K562 (cell line): Measurements from ENCODE around the gene PLD5. TPM values are rescaled to one million over a fixed set of nuclear protein-coding genes. Genes with fewer than 3 reads are reported as not detected.

ENCODE experiments used
- ATAC-seq: fragments of 200-7000 bp; cut with Tn5 transposase; 3 replicates; pipeline ENCODE4 v1.9.1; 2020; ENCODE audit warnings: moderate library complexity
- BruUV-seq: library from RNA; stranded (reverse); fragments of 400-500 nt; replicated peaks from 2 replicates; lab custom pipeline; 2021; lab: Mats Ljungman, UMichigan
- CTCF ChIA-PET: fragments of 300-600 bp; formaldehyde crosslinking; extraction: SDS; loops from one replicate; lab custom pipeline; 2021; ENCODE audit warnings: low intra/inter-chr PET ratio; lab: Yijun Ruan, JAX
- POLR2A ChIA-PET: fragments of 300-600, 350-650 bp; sonication (Branson Sonifier 250); formaldehyde crosslinking; extraction: SDS; loops from one replicate; lab custom pipeline; 2021; ENCODE audit warnings: antibody characterized with exemption, inconsistent platforms; lab: Yijun Ruan, JAX
- DNase-seq, 4 experiments: peaks; one replicate each; pipeline versions ENCODE4 v3.0.0 to v3.0.0-alpha.2; 2011 to 2018; ENCODE audit warnings: low spot score in 3 of 4, mixed read lengths in 3 of 4; ENCODE audit errors: extremely low read depth in 1 of 4
- FAIRE-seq: peaks from 2 replicates; lab custom pipeline; 2011; peaks lifted over from hg19 to GRCh38; lab: Jason Lieb, UNC
- H2AFZ ChIP-seq: 2 replicates; pipeline ENCODE4 v1.6.0; 2011; ENCODE audit warnings: low read depth, low read length, control low read depth, inconsistent platforms
- H3K27ac ChIP-seq: fragments of 200-600 bp; 3 replicates; pipeline ENCODE4 v1.8.0; 2011; ENCODE audit warnings: low read depth, mild to moderate bottlenecking, control low read depth, inconsistent platforms, low read length, moderate library complexity, mixed read lengths; ENCODE audit errors: extremely low read depth
- H3K27me3 ChIP-seq, 2 experiments: fragments of 300-600 bp in 1 of 2; 2 replicates in 1 of 2; 3 replicates in 1 of 2; pipeline versions ENCODE4 v1.6.0 to v1.8.0; 2011; ENCODE audit warnings: inconsistent platforms in 2 of 2, low read length in 2 of 2, mild to moderate bottlenecking in 1 of 2, mixed read lengths in 1 of 2, moderate library complexity in 1 of 2; ENCODE audit not compliant: control insufficient read depth in 2 of 2, insufficient read depth in 2 of 2
- H3K36me3 ChIP-seq: fragments of 300-600 bp; 3 replicates; pipeline ENCODE4 v1.8.0; 2011; ENCODE audit warnings: mild to moderate bottlenecking, low read length, inconsistent platforms; ENCODE audit not compliant: control insufficient read depth, insufficient read depth
- H3K4me1 ChIP-seq, 2 experiments: fragments of 200-600 bp in 1 of 2; replicated peaks in 1 of 2; 2 replicates in 1 of 2; 3 replicates in 1 of 2; pipeline versions ENCODE4 v1.5.1 to v1.8.0; 2011; ENCODE audit warnings: inconsistent platforms in 2 of 2, low read length in 2 of 2, mild to moderate bottlenecking in 1 of 2, mixed read lengths in 1 of 2, moderate library complexity in 1 of 2; ENCODE audit not compliant: control insufficient read depth in 2 of 2, insufficient read depth in 2 of 2
- H3K4me2 ChIP-seq: 2 replicates; pipeline ENCODE4 v1.6.1; 2011; ENCODE audit warnings: low read length, control low read depth, inconsistent platforms, mixed read lengths; ENCODE audit not compliant: insufficient read depth
- H3K4me3 ChIP-seq: fragments of 200-600 bp; sonication (generic), shearing (Covaris generic); 2 replicates; pipeline ENCODE4 v1.5.1; 2016; ENCODE audit warnings: control low read depth, inconsistent platforms
- H3K79me2 ChIP-seq: fragments of 200-600 bp; 3 replicates; pipeline ENCODE4 v1.8.0; 2011; ENCODE audit warnings: low read length, inconsistent platforms; ENCODE audit not compliant: control insufficient read depth, insufficient read depth
- H3K9ac ChIP-seq, 2 experiments: 2 replicates each; pipeline versions ENCODE4 v1.6.0 to v1.6.1; 2011; ENCODE audit warnings: low read depth in 2 of 2, low read length in 2 of 2, control low read depth in 1 of 2, inconsistent platforms in 1 of 2, mild to moderate bottlenecking in 1 of 2, mixed read lengths in 1 of 2; ENCODE audit not compliant: insufficient read depth in 1 of 2
- H3K9me1 ChIP-seq: one replicate; pipeline ENCODE4 v1.6.0; 2011; ENCODE audit warnings: inconsistent platforms, mild to moderate bottlenecking, low read length, moderate library complexity; ENCODE audit not compliant: control insufficient read depth, insufficient read depth
- H3K9me3 ChIP-seq: replicated peaks from 2 replicates; pipeline ENCODE4 v1.5.1; 2011; ENCODE audit warnings: low read depth, low read length, inconsistent platforms; ENCODE audit not compliant: control insufficient read depth, insufficient read depth
- H4K20me1 ChIP-seq: replicated peaks from 2 replicates; pipeline ENCODE4 v1.6.1; 2011; ENCODE audit warnings: low read length, inconsistent platforms, mixed read lengths; ENCODE audit not compliant: control insufficient read depth, insufficient read depth
- E2F5 ChIP-seq: sonication (generic); formaldehyde crosslinking; IDR thresholded peaks from 2 replicates; pipeline ENCODE4 v1.8.0; 2022; ENCODE audit warnings: mild to moderate bottlenecking, missing genetic modification reagents
- ETS2 ChIP-seq: IDR thresholded peaks from 2 replicates; pipeline ENCODE4 v1.6.1; 2016; ENCODE audit warnings: borderline replicate concordance, missing genetic modification characterization, mild to moderate bottlenecking, moderate library complexity, missing compliant biosample characterization; ENCODE audit not compliant: poor library complexity, severe bottlenecking
- FUS ChIP-seq: fragments of 200-400 bp; formaldehyde crosslinking; optimal IDR thresholded peaks from 2 replicates; pipeline ENCODE3; 2017; ENCODE audit warnings: low read depth, low read length
- HMGN3 ChIP-seq: IDR thresholded peaks from 2 replicates; pipeline ENCODE4 v1.6.1; 2011; ENCODE audit warnings: borderline replicate concordance, low read depth, mild to moderate bottlenecking, mixed read lengths, low read length; ENCODE audit not compliant: insufficient read length; ENCODE audit errors: extremely low read depth
- HNRNPH1 ChIP-seq: fragments of 200-400 bp; formaldehyde crosslinking; optimal IDR thresholded peaks from 2 replicates; pipeline ENCODE3; 2017; ENCODE audit warnings: low read depth, mild to moderate bottlenecking, low read length, moderate library complexity
- KLF6 ChIP-seq: fragments of 250-450 bp; sonication (Bioruptor Pico); IDR thresholded peaks from 2 replicates; pipeline ENCODE4 v1.4.0; 2020; ENCODE audit warnings: mild to moderate bottlenecking, moderate library complexity, borderline replicate concordance
- NFATC3 ChIP-seq: fragments of 450-650 bp; IDR thresholded peaks from 2 replicates; pipeline ENCODE4 v1.6.1; 2017; ENCODE audit warnings: mild to moderate bottlenecking
- PCBP2 ChIP-seq: fragments of 200-400 bp; formaldehyde crosslinking; IDR thresholded peaks from 2 replicates; pipeline ENCODE4 v1.6.1; 2018; ENCODE audit warnings: low read length, low read depth, mild to moderate bottlenecking, moderate library complexity; ENCODE audit not compliant: poor library complexity, severe bottlenecking
- PHB2 ChIP-seq: fragments of 450-650 bp; IDR thresholded peaks from 2 replicates; pipeline ENCODE4 v1.6.1; 2017; ENCODE audit warnings: low read depth
- RBM15 ChIP-seq: fragments of 200-400 bp; formaldehyde crosslinking; IDR thresholded peaks from 2 replicates; pipeline ENCODE4 v1.6.1; 2018; ENCODE audit warnings: mild to moderate bottlenecking, low read length, moderate library complexity; ENCODE audit not compliant: insufficient read depth
- SREBF2 ChIP-seq: sonication (generic); formaldehyde crosslinking; IDR thresholded peaks from 2 replicates; pipeline ENCODE4 v1.4.0; 2020; ENCODE audit warnings: mild to moderate bottlenecking, missing genetic modification reagents
- SUPT5H ChIP-seq: fragments of 450-650 bp; IDR thresholded peaks from 2 replicates; pipeline ENCODE4 v1.6.1; 2016
- TAF1 ChIP-seq: IDR thresholded peaks from 2 replicates; pipeline ENCODE4 v1.6.1; 2011; ENCODE audit warnings: mild to moderate bottlenecking, low read length, moderate library complexity; ENCODE audit not compliant: insufficient read depth, control insufficient read depth, severe bottlenecking; ENCODE audit errors: extremely low read depth
- TAF15 ChIP-seq: fragments of 200-400 bp; formaldehyde crosslinking; IDR thresholded peaks from 2 replicates; pipeline ENCODE4 v1.6.1; 2017; ENCODE audit warnings: mild to moderate bottlenecking, low read depth, low read length, moderate library complexity
- TFAM ChIP-seq: fragments of 250-450 bp; sonication (Bioruptor Pico); conservative IDR thresholded peaks from 2 replicates; pipeline ENCODE4 v1.5.0; 2021; ENCODE audit warnings: mild to moderate bottlenecking, moderate library complexity
- WHSC1 ChIP-seq: IDR thresholded peaks from one replicate; pipeline ENCODE4 v1.6.1; 2012; ENCODE audit warnings: low read length, control low read depth, inconsistent platforms
- ZFP1 ChIP-seq: fragments of 450-650 bp; formaldehyde crosslinking; IDR thresholded peaks from 2 replicates; pipeline ENCODE4 v1.4.0; 2020; ENCODE audit warnings: mild to moderate bottlenecking, mixed read lengths
- ZFPM2 ChIP-seq: fragments of 250-450 bp; sonication (Bioruptor Pico); IDR thresholded peaks from 2 replicates; pipeline ENCODE4 v1.5.1; 2022; ENCODE audit warnings: mild to moderate bottlenecking
- ZNF445 ChIP-seq: fragments of 250-450 bp; sonication (Bioruptor Pico); IDR thresholded peaks from 2 replicates; pipeline ENCODE4 v1.4.0; 2020; ENCODE audit warnings: low read depth, mild to moderate bottlenecking, moderate library complexity
- WGBS: fragments of 100-300 bp; shearing (Covaris generic); methylation state at CpG from one replicate; pipeline ENCODE4 v1.1.6; 2016; ENCODE audit warnings: low coverage, mixed read lengths; ENCODE audit not compliant: insufficient coverage; ENCODE audit errors: missing lambda C conversion rate; 5-methylcytosine and 5-hydroxymethylcytosine counted together
- in situ Hi-C: fragments of 300-500 bp; cut with MboI; formaldehyde crosslinking; loops from 4 replicates; pipeline ENCODE4 v1.15.0; 2018; ENCODE audit warnings: inconsistent platforms, mixed read lengths
- intact Hi-C: fragments of 100-400 bp; cut with micrococcal nuclease; formaldehyde crosslinking; loops from 2 replicates; pipeline ENCODE4 v1.14.2; 2022
- polyA plus RNA-seq, 8 experiments: library from polyadenylated mRNA; depleted of rRNA in 4 of 8; stranded (reverse) in 5 of 8; unstranded in 3 of 8; fragments of >200 nt; fragmentation: Nextera tagmentation in 2 of 8; fragmentation: Illumina TruSeq in 1 of 8; extraction: Ambion mirVana in 2 of 8; extraction: Trizol in 1 of 8; gene quantifications; 2 replicates each; pipeline versions ENCODE4 v1.2.1 to v1.2.3, GENCODE V29; 2011 to 2014; ENCODE audit warnings: inconsistent platforms in 1 of 8, missing spikeins in 1 of 8
- total RNA-seq, 7 experiments: library from RNA; depleted of rRNA in 6 of 7; stranded (reverse); fragments of >200 nt in 6 of 7; fragmentation: Illumina TruSeq in 2 of 7; extraction: Trizol in 2 of 7; gene quantifications; 2 replicates each; pipeline versions ENCODE4 v1.2.1 to v1.2.3, GENCODE V29; 2011 to 2021; ENCODE audit warnings: low replicate concordance in 1 of 7

PLD5 gene
- total and polyA plus RNA-seq, 9 of the 15 experiments (the other 6 are each of a cell fraction or from before 2014, with no cell fraction given), result not detected

GRCh38 chr1:242523719-242524570, 552 bp downstream of the PLD5 start (continued):
- TF ChIP-seq ZNF445 (CRISPR knock-in tag), result no peak
- no peak for TF ChIP-seq SUPT5H

- BruUV-seq, result no TSS peak
- Histone ChIP-seq H3K4me1 (peaks cover 0 to 12% of the 10 kb centered on the region in 2 experiments; a peak in 1 of 5 replicates), H3K27me3 (peaks cover 3 to 4% of the 10 kb centered on the region in 2 experiments; a peak in 1 of 5 replicates), H3K79me2 (no peaks in the 10 kb centered on the region), H2AFZ (no peak overlapping the region), H3K9me1 (no peaks in the 10 kb centered on the region), H3K4me3 (no peak overlapping the region), H3K27ac (no peak overlapping the region), H3K9ac (no peak overlapping the region), H3K4me2 (no peak overlapping the region), H3K9me3 (no peaks in the 10 kb centered on the region), H3K36me3 (no peaks in the 10 kb centered on the region), H4K20me1 (no peaks in the 10 kb centered on the region)
- FAIRE-seq, result no peak
- ChIA-PET CTCF (no interaction called here), POLR2A (no interaction called here)
- no peak for ATAC-seq
- TF ChIP-seq SREBF2 (no peak), HMGN3 (no peak), NFATC3 (no peak), RBM15 (no peak), ZFP1 (CRISPR knock-in tag) (no peak), PHB2 (no peak), TFAM (CRISPR knock-in tag) (no peak), TAF1 (no peak), WHSC1 (no peak), PCBP2 (no peak), ZFPM2 (CRISPR knock-in tag) (no peak), TAF15 (no peak), E2F5 (CRISPR knock-in tag) (no peak), KLF6 (CRISPR knock-in tag) (no peak), FUS (no peak), HNRNPH1 (no peak), ETS2 (tag) (no peak)
- no peak for DNase-seq
- in situ Hi-C loops, result no loop called here
- intact Hi-C loops, result no loop called here
- 7% methylated on average over 26 of the region's 26 CpGs for WGBS
These were observed 1.3 kb downstream of the PLD5 start for GRCh38 chr1:242522996-242523718.
